Neural progenitor cell (in vitro differentiated cells): ENCODE data around the gene MED9. TPM values are rescaled to one million over a fixed set of nuclear protein-coding genes. Genes with fewer than 3 reads are reported as not detected.

Source experiments
- DNase-seq: peaks from one replicate; pipeline ENCODE4 v3.0.0-alpha.2; 2016; ENCODE audit warnings: low spot score
- H2AFZ ChIP-seq: fragments of 200-600 bp; sonication (generic); replicated peaks from 2 replicates; pipeline ENCODE4 v1.6.1; 2016; ENCODE audit warnings: antibody characterized with exemption
- H3F3A ChIP-seq: fragments of 200-600 bp; sonication (generic); 2 replicates; pipeline ENCODE4 v1.6.1; 2016; ENCODE audit warnings: antibody characterized with exemption, low read depth
- H3K27ac ChIP-seq: fragments of 200-600 bp; sonication (generic); 2 replicates; pipeline ENCODE4 v1.5.1; 2016; ENCODE audit warnings: mild to moderate bottlenecking
- H3K27me3 ChIP-seq: fragments of 200-600 bp; sonication (generic); 2 replicates; pipeline ENCODE4 v1.6.1; 2016; ENCODE audit warnings: mild to moderate bottlenecking, moderate library complexity
- H3K36me3 ChIP-seq: fragments of 200-600 bp; sonication (generic); 2 replicates; pipeline ENCODE4 v1.5.1; 2016
- H3K4me1 ChIP-seq: fragments of 200-600 bp; sonication (generic); 2 replicates; pipeline ENCODE4 v1.6.1; 2016; ENCODE audit warnings: mixed run types
- H3K4me2 ChIP-seq: fragments of 200-600 bp; sonication (generic); 2 replicates; pipeline ENCODE4 v1.6.1; 2016
- H3K4me3 ChIP-seq: fragments of 200-600 bp; sonication (generic); 2 replicates; pipeline ENCODE4 v1.5.1; 2016
- H3K79me2 ChIP-seq: fragments of 200-600 bp; sonication (generic); 2 replicates; pipeline ENCODE4 v1.6.1; 2016; ENCODE audit warnings: low read depth
- H3K9ac ChIP-seq: fragments of 200-600 bp; sonication (generic); 2 replicates; pipeline ENCODE4 v1.6.1; 2016
- H3K9me3 ChIP-seq: fragments of 200-600 bp; sonication (generic); 2 replicates; pipeline ENCODE4 v1.5.1; 2016; ENCODE audit warnings: low read depth
- H4K20me1 ChIP-seq: fragments of 200-600 bp; sonication (generic); 2 replicates; pipeline ENCODE4 v1.6.1; 2016; ENCODE audit warnings: low read depth
- H3K27ac Mint-ChIP-seq: 3 replicates; pipeline ENCODE4 v1.8.0; 2021; ENCODE audit warnings: mixed read lengths
- H3K27me3 Mint-ChIP-seq: 2 replicates; pipeline ENCODE4 v1.8.0; 2022; ENCODE audit warnings: low read depth, mild to moderate bottlenecking, inconsistent platforms, moderate library complexity, mixed read lengths; ENCODE audit not compliant: insufficient read depth
- H3K36me3 Mint-ChIP-seq: 3 replicates; pipeline ENCODE4 v1.8.0; 2021; ENCODE audit warnings: mixed read lengths
- H3K4me1 Mint-ChIP-seq: 3 replicates; pipeline ENCODE4 v1.8.0; 2021; ENCODE audit warnings: mixed read lengths
- H3K4me3 Mint-ChIP-seq: 3 replicates; pipeline ENCODE4 v1.8.0; 2021; ENCODE audit warnings: mild to moderate bottlenecking, moderate library complexity, mixed read lengths
- H3K9me3 Mint-ChIP-seq: 3 replicates; pipeline ENCODE4 v1.8.0; 2020; ENCODE audit warnings: mixed read lengths
- CTCF ChIP-seq: fragments of 200-600 bp; sonication (generic); IDR thresholded peaks from 2 replicates; pipeline ENCODE4 v1.5.1; 2017; ENCODE audit warnings: antibody characterized with exemption, mild to moderate bottlenecking
- EZH2 ChIP-seq: fragments of 200-600 bp; sonication (generic); IDR thresholded peaks from 2 replicates; pipeline ENCODE4 v1.6.1; 2017; ENCODE audit warnings: antibody characterized with exemption, mild to moderate bottlenecking, moderate library complexity
- EZH2phosphoT487 ChIP-seq: fragments of 200-600 bp; sonication (generic); IDR thresholded peaks from 2 replicates; pipeline ENCODE4 v1.6.1; 2017; ENCODE audit warnings: antibody characterized with exemption
- total RNA-seq: library from RNA; depleted of rRNA; stranded (reverse); fragments of >200 nt; gene quantifications from 2 replicates; pipeline ENCODE4 v1.2.3, GENCODE V29; 2015; ENCODE audit warnings: low replicate concordance

The MED9 gene
- total RNA-seq, 1 donor from 2014 or later = 15.7 TPM

GRCh38 chr17:17512866-17513265 is 36.1 kb downstream of the MED9 start:
- Mint-ChIP-seq H3K4me1 (peaks cover 27% of the 10 kb centered on the region), H3K4me3 (no peak overlapping the region), H3K9me3 (no peaks in the 10 kb centered on the region), H3K27ac (no peak overlapping the region), H3K27me3 (no peaks in the 10 kb centered on the region), H3K36me3 (no peaks in the 10 kb centered on the region)
- Histone ChIP-seq H3K27ac (no peak overlapping the region), H3F3A (no peaks in the 10 kb centered on the region), H3K79me2 (no peaks in the 10 kb centered on the region), H3K36me3 (no peaks in the 10 kb centered on the region), H3K4me3 (no peak overlapping the region), H3K9ac (no peak overlapping the region), H3K4me1 (peaks cover 8% of the 10 kb centered on the region), H3K27me3 (no peaks in the 10 kb centered on the region), H3K9me3 (no peaks in the 10 kb centered on the region), H4K20me1 (peaks cover 4% of the 10 kb centered on the region), H3K4me2 (no peak overlapping the region), H2AFZ (no peak overlapping the region)
- TF ChIP-seq EZH2 (no peak), EZH2phosphoT487 (no peak), CTCF (no peak)
- DNase-seq = no peak

GRCh38 chr17:17513626-17514025 is 36.8 kb downstream of the MED9 start:
- Histone ChIP-seq H3K27ac (no peak overlapping the region), H3K9me3 (no peaks in the 10 kb centered on the region), H3K4me2 (no peak overlapping the region), H3K36me3 (no peaks in the 10 kb centered on the region), H2AFZ (no peak overlapping the region), H3K79me2 (no peaks in the 10 kb centered on the region), H3K4me3 (no peak overlapping the region), H3K9ac (no peak overlapping the region), H4K20me1 (peaks cover 4% of the 10 kb centered on the region), H3K4me1 (peaks cover 8% of the 10 kb centered on the region), H3K27me3 (no peaks in the 10 kb centered on the region), H3F3A (no peaks in the 10 kb centered on the region)
- TF ChIP-seq EZH2 (no peak), EZH2phosphoT487 (no peak), CTCF (no peak)
- peaks cover 29% of the 10 kb centered on the region for H3K4me1 Mint-ChIP-seq
- DNase-seq = no peak
- H3K27ac Mint-ChIP-seq = no peak overlapping the region
- no peaks in the 10 kb centered on the region for H3K27me3 Mint-ChIP-seq
- no peak overlapping the region for H3K4me3 Mint-ChIP-seq
- no peaks in the 10 kb centered on the region for H3K9me3 Mint-ChIP-seq
- H3K36me3 Mint-ChIP-seq = no peaks in the 10 kb centered on the region

GRCh38 chr17:17514361-17514992 is 37.7 kb downstream of the MED9 start:
- Histone ChIP-seq H3K79me2 (no peaks in the 10 kb centered on the region), H3K4me3 (no peak overlapping the region), H2AFZ (no peak overlapping the region), H3K9me3 (no peaks in the 10 kb centered on the region), H3F3A (no peaks in the 10 kb centered on the region), H3K9ac (no peak overlapping the region), H3K4me1 (peaks cover 8% of the 10 kb centered on the region), H3K27me3 (no peaks in the 10 kb centered on the region), H4K20me1 (peaks cover 4% of the 10 kb centered on the region), H3K36me3 (no peaks in the 10 kb centered on the region), H3K27ac (no peak overlapping the region), H3K4me2 (peak overlapping the region; percentile 25)
- no peaks in the 10 kb centered on the region for H3K9me3 Mint-ChIP-seq
- H3K4me3 Mint-ChIP-seq = no peak overlapping the region
- peaks cover 30% of the 10 kb centered on the region for H3K4me1 Mint-ChIP-seq
- no peaks in the 10 kb centered on the region for H3K27me3 Mint-ChIP-seq
- TF ChIP-seq CTCF (no peak), EZH2 (no peak), EZH2phosphoT487 (no peak)
- H3K27ac Mint-ChIP-seq = no peak overlapping the region
- no peaks in the 10 kb centered on the region for H3K36me3 Mint-ChIP-seq
- DNase-seq = no peak
